ENCODE data around the gene FSTL1. TPM values are rescaled to one million over a fixed set of nuclear protein-coding genes. Genes with fewer than 3 reads are reported as not detected.

Gene FSTL1
- total and polyA plus RNA-seq, 2 of the 8 experiments (the other 6 are each of a cell fraction or from before 2014, with no cell fraction given), result 158 to 516 TPM

DNA sequence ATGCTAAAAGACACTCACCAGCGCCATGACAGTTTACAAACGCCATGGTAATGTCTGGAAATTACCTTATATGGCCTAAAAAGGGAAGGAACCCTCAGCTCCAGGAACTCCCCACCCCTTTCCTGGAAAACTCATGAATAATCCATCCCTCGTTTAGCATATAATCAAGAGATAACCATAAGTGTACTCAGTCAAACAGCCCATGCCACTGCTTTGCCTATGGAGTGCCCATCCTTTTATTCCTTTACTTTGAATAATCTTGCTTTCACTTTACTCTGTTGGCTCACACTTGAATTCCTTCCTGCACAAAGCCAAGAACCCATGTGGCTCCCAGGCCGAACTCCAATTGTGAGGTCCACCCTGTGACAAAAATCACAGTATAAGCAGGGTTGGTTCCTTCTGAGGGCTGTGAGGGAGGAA is 19.1 kb upstream of the FSTL1 start (continued):
- peak; percentile 91 for TF ChIP-seq SRF (IDR thresholded peaks at IDR 0.05; ENCODE audit: low read depth, low read length)
